HCT116 (cell line): ENCODE measurements around the gene ZNF747. TPM values are rescaled to one million over a fixed set of nuclear protein-coding genes. Genes with fewer than 3 reads are reported as not detected.

Experiments
- ATAC-seq: fragments of 200-7000 bp; cut with Tn5 transposase; 2 replicates; pipeline ENCODE4 v1.9.1; 2020; ENCODE audit warnings: mild to moderate bottlenecking, moderate library complexity
- BruUV-seq: library from RNA; stranded (reverse); fragments of 400-500 nt; replicated peaks from 2 replicates; lab custom pipeline; 2021; lab: Mats Ljungman, UMichigan
- CTCF ChIA-PET: fragments of 300-600 bp; sonication (Branson Sonifier 250); formaldehyde crosslinking; loops from one replicate; lab custom pipeline; 2021; ENCODE audit warnings: antibody characterized with exemption; lab: Charles Lee
- POLR2A ChIA-PET: fragments of 300-600, 350-600 bp; sonication (Branson Sonifier 250); formaldehyde crosslinking; loops from one replicate; lab custom pipeline; 2021; ENCODE audit warnings: antibody characterized with exemption; lab: Charles Lee
- RAD21 ChIA-PET, 2 experiments: fragments of 300-600 bp; sonication (Branson Sonifier 250); formaldehyde crosslinking; loops; one replicate each; lab custom pipeline; 2023; ENCODE audit warnings: low total read pairs in 2 of 2; ENCODE audit not compliant: uncharacterized antibody in 2 of 2, unreplicated experiment in 2 of 2, low non-redundant PET in 1 of 2; lab: Charles Lee
- DNase-seq: peaks from one replicate; pipeline ENCODE4 v3.0.0-alpha.2; 2010; ENCODE audit warnings: low read depth, low spot score
- H2AFZ ChIP-seq: fragments of 200-600 bp; shearing (Covaris generic), sonication (generic); 2 replicates; pipeline ENCODE4 v1.6.1; 2017; ENCODE audit warnings: low read depth, mixed run types, mixed read lengths, antibody characterized with exemption, low read length; ENCODE audit not compliant: poor library complexity, severe bottlenecking
- H3K27ac ChIP-seq: 2 replicates; pipeline ENCODE4 v1.5.1; 2012; ENCODE audit warnings: low read depth, low read length
- H3K27me3 ChIP-seq: fragments of 200-600 bp; sonication (generic); 2 replicates; pipeline ENCODE4 v1.6.1; 2016; ENCODE audit warnings: mixed run types, low read length, mixed read lengths; ENCODE audit not compliant: insufficient read depth
- H3K36me3 ChIP-seq, 2 experiments: fragments of 200-500 bp in 1 of 2; fragments of 200-600 bp in 1 of 2; sonication (Bioruptor generic) in 1 of 2; sonication (generic) in 1 of 2; 2 replicates each; pipeline versions ENCODE4 v1.5.1 to v1.6.1; 2014 to 2016; ENCODE audit warnings: low read length in 2 of 2, inconsistent platforms in 1 of 2, mixed read lengths in 1 of 2, mixed run types in 1 of 2; ENCODE audit not compliant: insufficient read depth in 2 of 2, control insufficient read depth in 1 of 2
- H3K4me1 ChIP-seq, 2 experiments: fragments of 200-600 bp in 1 of 2; sonication (generic) in 1 of 2; 2 replicates each; pipeline versions ENCODE4 v1.5.1 to v1.6.1; 2012 to 2017; ENCODE audit warnings: low read length in 2 of 2, inconsistent platforms in 1 of 2, mild to moderate bottlenecking in 1 of 2, mixed read lengths in 1 of 2, mixed run types in 1 of 2, moderate library complexity in 1 of 2; ENCODE audit not compliant: insufficient read depth in 2 of 2, control insufficient read depth in 1 of 2
- H3K4me2 ChIP-seq: fragments of 200-600 bp; sonication (generic); 2 replicates; pipeline ENCODE4 v1.6.1; 2017; ENCODE audit warnings: mixed run types, low read length, mixed read lengths
- H3K4me3 ChIP-seq, 2 experiments: fragments of 200-600 bp in 1 of 2; sonication (generic) in 1 of 2; replicated peaks in 1 of 2; 2 replicates each; pipeline ENCODE4 v1.5.1; 2011 to 2016; ENCODE audit warnings: low read length in 2 of 2, control low read depth in 1 of 2, low read depth in 1 of 2, mild to moderate bottlenecking in 1 of 2, mixed read lengths in 1 of 2, mixed run types in 1 of 2
- H3K79me2 ChIP-seq: fragments of 200-600 bp; sonication (generic); 2 replicates; pipeline ENCODE4 v1.6.1; 2017; ENCODE audit warnings: mild to moderate bottlenecking, mixed run types, low read length, moderate library complexity, mixed read lengths; ENCODE audit not compliant: insufficient read depth
- H3K9ac ChIP-seq: fragments of 200-600 bp; sonication (generic); 2 replicates; pipeline ENCODE4 v1.6.1; 2016; ENCODE audit warnings: low read length, mixed read lengths
- H3K9me2 ChIP-seq: fragments of 200-600 bp; sonication (generic), shearing (Covaris generic); 2 replicates; pipeline ENCODE4 v1.6.1; 2017; ENCODE audit warnings: mixed run types, mild to moderate bottlenecking, moderate library complexity; ENCODE audit not compliant: insufficient read depth
- H3K9me3 ChIP-seq, 2 experiments: fragments of 200-500 bp in 1 of 2; fragments of 200-600 bp in 1 of 2; sonication (Bioruptor generic) in 1 of 2; sonication (generic) in 1 of 2; 2 replicates each; pipeline ENCODE4 v1.6.1; 2014 to 2017; ENCODE audit warnings: low read length in 2 of 2, mixed read lengths in 2 of 2, inconsistent platforms in 1 of 2, low read depth in 1 of 2, mild to moderate bottlenecking in 1 of 2, mixed run types in 1 of 2, moderate library complexity in 1 of 2; ENCODE audit not compliant: control insufficient read depth in 1 of 2, insufficient read depth in 1 of 2
- H4K20me1 ChIP-seq: fragments of 200-600 bp; sonication (generic), shearing (Covaris generic); 2 replicates; pipeline ENCODE4 v1.6.1; 2017; ENCODE audit warnings: mixed run types, mild to moderate bottlenecking, moderate library complexity; ENCODE audit not compliant: insufficient read depth
- FOSL1 ChIP-seq: IDR thresholded peaks from 2 replicates; pipeline ENCODE4 v1.6.1; 2012; ENCODE audit warnings: low read depth
- POLR2AphosphoS5 ChIP-seq: IDR thresholded peaks from 2 replicates; pipeline ENCODE4 v1.6.1; 2011; ENCODE audit warnings: mild to moderate bottlenecking, low read depth, low read length, moderate library complexity
- intact Hi-C: fragments of 100-400 bp; cut with micrococcal nuclease; formaldehyde crosslinking; loops from 2 replicates; pipeline ENCODE4 v1.10.0; 2022
- total RNA-seq: library from RNA; stranded (reverse); gene quantifications from one replicate; pipeline ENCODE4 v1.2.1, GENCODE V29; 2021; ENCODE audit not compliant: unreplicated experiment
- TF ChIP-seq, protein P1 (sequence below): IDR thresholded peaks from 2 replicates; pipeline ENCODE4 v1.6.1; 2011; ENCODE audit warnings: mild to moderate bottlenecking, low read length, moderate library complexity; ENCODE audit not compliant: insufficient replicate concordance; ENCODE audit errors: extremely low read depth
- TF ChIP-seq, protein P2 (sequence below): IDR thresholded peaks from 2 replicates; pipeline ENCODE4 v1.6.1; 2012
- TF ChIP-seq, protein P3 (sequence below): IDR thresholded peaks from 2 replicates; pipeline ENCODE4 v1.6.1; 2012; ENCODE audit warnings: low read depth
- TF ChIP-seq, protein P4 (sequence below), 3 experiments: fragments of 200-600 bp in 1 of 3; sonication (generic) in 1 of 3; IDR thresholded peaks in 2 of 3; conservative IDR thresholded peaks in 1 of 3; 2 replicates each; pipeline ENCODE4 v1.5.1; 2012 to 2017; ENCODE audit warnings: low read depth in 2 of 3, low read length in 2 of 3, antibody characterized with exemption in 1 of 3, borderline replicate concordance in 1 of 3, control low read depth in 1 of 3, mild to moderate bottlenecking in 1 of 3, mixed read lengths in 1 of 3, mixed run types in 1 of 3, moderate library complexity in 1 of 3; ENCODE audit not compliant: insufficient read depth in 1 of 3

Gene ZNF747
- total RNA-seq, 1 experiment from 2014 or later, result 2.1 TPM

DNA sequence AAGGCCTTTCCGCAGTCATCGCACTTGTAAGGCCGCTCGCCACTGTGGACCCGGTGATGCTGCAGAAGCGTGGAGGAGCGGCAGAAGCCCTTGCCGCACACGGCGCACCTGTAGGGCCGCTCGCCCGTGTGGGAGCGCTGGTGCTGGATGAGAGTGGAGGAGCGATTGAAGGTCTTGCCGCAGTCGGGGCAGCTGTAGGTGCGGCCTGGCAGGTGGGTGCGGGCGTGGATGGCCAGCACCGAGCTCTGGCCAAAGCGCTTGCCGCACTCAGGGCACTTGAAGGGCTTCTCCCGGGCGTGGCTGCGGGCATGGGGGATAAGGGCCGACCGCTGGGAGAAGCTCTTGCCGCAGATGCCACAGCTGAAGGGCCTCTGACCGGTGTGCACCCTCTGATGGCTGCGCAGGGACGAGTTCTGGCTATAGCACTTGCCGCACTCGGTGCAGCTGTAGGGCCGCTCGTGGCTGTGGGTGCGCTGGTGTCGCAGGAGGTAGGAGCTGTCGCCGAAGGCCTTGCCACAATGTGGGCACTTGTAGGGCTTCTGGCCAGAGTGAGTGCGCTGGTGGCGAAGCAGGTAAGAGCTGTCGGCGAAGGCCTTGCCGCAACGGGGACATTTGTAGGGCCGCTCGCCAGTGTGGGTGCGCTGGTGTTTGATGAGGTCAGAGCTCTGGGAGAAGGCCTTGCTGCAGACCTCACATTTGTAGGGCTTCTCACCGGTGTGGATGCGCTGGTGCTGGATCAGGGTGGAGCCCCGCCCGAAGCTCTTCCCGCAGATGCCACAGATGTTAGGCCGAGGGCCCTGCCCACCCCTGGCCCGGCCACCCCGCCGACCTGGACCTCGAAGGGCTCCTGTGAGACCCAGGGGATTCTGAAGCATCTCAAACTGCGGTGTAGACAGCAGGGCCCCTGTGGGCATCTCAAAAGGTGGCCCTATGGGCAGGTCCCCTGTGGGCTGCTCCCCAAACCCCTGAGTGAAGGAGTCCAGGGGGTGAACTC, 9.8 kb downstream of the ZNF747 start:
- Histone ChIP-seq H3K4me2 (peak overlapping the region; percentile 84), H3K9ac (0 out of 2 replicates have a peak overlapping the region, but pooled peaks have one; percentile 91), H3K27me3 (no peaks in the 10 kb centered on the region), H3K9me3 (no peaks in the 10 kb centered on the region), H2AFZ (no peak overlapping the region), H3K36me3 (no peaks in the 10 kb centered on the region; a peak in 1 of 4 replicates), H3K4me1 (peaks cover 7 to 22% of the 10 kb centered on the region in 2 experiments), H3K9me2 (no peaks in the 10 kb centered on the region), H4K20me1 (no peaks in the 10 kb centered on the region), H3K4me3 (peak overlapping the region in 1 of 2 experiments; percentile 69; a peak in 1 of 4 replicates), H3K79me2 (peaks cover 12% of the 10 kb centered on the region), H3K27ac (no peak overlapping the region)
- ChIA-PET POLR2A (interaction anchor here (1.3 kb wide), 1 partner anchor 95 kb away, joined by 3 read pairs; the partner anchor contains the start of gene DCTPP1), CTCF (interaction anchor here (0.6 to 1.3 kb wide), 3 partner anchors 10 to 272 kb away, joined by 3 to 4 read pairs (median 3); partner anchors contain the start of gene DCTPP1), RAD21 (no interaction called here)
- no TSS peak for BruUV-seq
- intact Hi-C loops, result loop anchor here (5.0 kb wide), 1 partner anchor 93 kb away; the partner anchor contains the start of gene DCTPP1
- DNase-seq (no peak), ATAC-seq (no peak)
- TF ChIP-seq POLR2AphosphoS5 (peak; percentile 22), FOSL1 (no peak)
- TF ChIP-seq, protein P1, sequence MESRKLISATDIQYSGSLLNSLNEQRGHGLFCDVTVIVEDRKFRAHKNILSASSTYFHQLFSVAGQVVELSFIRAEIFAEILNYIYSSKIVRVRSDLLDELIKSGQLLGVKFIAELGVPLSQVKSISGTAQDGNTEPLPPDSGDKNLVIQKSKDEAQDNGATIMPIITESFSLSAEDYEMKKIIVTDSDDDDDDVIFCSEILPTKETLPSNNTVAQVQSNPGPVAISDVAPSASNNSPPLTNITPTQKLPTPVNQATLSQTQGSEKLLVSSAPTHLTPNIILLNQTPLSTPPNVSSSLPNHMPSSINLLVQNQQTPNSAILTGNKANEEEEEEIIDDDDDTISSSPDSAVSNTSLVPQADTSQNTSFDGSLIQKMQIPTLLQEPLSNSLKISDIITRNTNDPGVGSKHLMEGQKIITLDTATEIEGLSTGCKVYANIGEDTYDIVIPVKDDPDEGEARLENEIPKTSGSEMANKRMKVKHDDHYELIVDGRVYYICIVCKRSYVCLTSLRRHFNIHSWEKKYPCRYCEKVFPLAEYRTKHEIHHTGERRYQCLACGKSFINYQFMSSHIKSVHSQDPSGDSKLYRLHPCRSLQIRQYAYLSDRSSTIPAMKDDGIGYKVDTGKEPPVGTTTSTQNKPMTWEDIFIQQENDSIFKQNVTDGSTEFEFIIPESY, result no peak
- TF ChIP-seq, protein P2, sequence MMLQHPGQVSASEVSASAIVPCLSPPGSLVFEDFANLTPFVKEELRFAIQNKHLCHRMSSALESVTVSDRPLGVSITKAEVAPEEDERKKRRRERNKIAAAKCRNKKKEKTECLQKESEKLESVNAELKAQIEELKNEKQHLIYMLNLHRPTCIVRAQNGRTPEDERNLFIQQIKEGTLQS, result no peak
- TF ChIP-seq, protein P3, sequence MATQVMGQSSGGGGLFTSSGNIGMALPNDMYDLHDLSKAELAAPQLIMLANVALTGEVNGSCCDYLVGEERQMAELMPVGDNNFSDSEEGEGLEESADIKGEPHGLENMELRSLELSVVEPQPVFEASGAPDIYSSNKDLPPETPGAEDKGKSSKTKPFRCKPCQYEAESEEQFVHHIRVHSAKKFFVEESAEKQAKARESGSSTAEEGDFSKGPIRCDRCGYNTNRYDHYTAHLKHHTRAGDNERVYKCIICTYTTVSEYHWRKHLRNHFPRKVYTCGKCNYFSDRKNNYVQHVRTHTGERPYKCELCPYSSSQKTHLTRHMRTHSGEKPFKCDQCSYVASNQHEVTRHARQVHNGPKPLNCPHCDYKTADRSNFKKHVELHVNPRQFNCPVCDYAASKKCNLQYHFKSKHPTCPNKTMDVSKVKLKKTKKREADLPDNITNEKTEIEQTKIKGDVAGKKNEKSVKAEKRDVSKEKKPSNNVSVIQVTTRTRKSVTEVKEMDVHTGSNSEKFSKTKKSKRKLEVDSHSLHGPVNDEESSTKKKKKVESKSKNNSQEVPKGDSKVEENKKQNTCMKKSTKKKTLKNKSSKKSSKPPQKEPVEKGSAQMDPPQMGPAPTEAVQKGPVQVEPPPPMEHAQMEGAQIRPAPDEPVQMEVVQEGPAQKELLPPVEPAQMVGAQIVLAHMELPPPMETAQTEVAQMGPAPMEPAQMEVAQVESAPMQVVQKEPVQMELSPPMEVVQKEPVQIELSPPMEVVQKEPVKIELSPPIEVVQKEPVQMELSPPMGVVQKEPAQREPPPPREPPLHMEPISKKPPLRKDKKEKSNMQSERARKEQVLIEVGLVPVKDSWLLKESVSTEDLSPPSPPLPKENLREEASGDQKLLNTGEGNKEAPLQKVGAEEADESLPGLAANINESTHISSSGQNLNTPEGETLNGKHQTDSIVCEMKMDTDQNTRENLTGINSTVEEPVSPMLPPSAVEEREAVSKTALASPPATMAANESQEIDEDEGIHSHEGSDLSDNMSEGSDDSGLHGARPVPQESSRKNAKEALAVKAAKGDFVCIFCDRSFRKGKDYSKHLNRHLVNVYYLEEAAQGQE, result no peak
- TF ChIP-seq, protein P4, sequence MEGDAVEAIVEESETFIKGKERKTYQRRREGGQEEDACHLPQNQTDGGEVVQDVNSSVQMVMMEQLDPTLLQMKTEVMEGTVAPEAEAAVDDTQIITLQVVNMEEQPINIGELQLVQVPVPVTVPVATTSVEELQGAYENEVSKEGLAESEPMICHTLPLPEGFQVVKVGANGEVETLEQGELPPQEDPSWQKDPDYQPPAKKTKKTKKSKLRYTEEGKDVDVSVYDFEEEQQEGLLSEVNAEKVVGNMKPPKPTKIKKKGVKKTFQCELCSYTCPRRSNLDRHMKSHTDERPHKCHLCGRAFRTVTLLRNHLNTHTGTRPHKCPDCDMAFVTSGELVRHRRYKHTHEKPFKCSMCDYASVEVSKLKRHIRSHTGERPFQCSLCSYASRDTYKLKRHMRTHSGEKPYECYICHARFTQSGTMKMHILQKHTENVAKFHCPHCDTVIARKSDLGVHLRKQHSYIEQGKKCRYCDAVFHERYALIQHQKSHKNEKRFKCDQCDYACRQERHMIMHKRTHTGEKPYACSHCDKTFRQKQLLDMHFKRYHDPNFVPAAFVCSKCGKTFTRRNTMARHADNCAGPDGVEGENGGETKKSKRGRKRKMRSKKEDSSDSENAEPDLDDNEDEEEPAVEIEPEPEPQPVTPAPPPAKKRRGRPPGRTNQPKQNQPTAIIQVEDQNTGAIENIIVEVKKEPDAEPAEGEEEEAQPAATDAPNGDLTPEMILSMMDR (IDR thresholded peaks at IDR 0.05 in 2 of 3, conservative IDR thresholded peaks at IDR 0.05 in 1 of 3; ENCODE audit: borderline replicate concordance in 1 of 3, insufficient read depth in 1 of 3, low read depth in 2 of 3, low read length in 2 of 3), result no peak
